ENCODE results near the gene SYNJ1. TPM values are rescaled to one million over a fixed set of nuclear protein-coding genes. Genes with fewer than 3 reads are reported as not detected.
A peak's percentile ranks its signal among the peaks of the same experiment; 100 is the strongest.
"Not testable (repeated sequence)": the region's sequence is repeated elsewhere in the genome, so short reads cannot be mapped to it uniquely, and the experiment has no call there.

Gene SYNJ1
- total RNA-seq, 2 donors from 2014 or later: 6.0 to 12.2 TPM

- Histone ChIP-seq H3K27ac (ENCODE audit: low read depth, low read length) (no peak overlapping the region), H3K9ac (ENCODE audit: extremely low read depth, low read length, poor library complexity, severe bottlenecking) (no peak overlapping the region), H3K36me3 (ENCODE audit: control insufficient read depth, insufficient read depth, low read length) (peaks cover 26% of the 10 kb centered on the region), H3K4me1 (ENCODE audit: control insufficient read depth, insufficient read depth, low read length) (peaks cover 7% of the 10 kb centered on the region), H3K27me3 (ENCODE audit: control insufficient read depth, insufficient read depth, low read length, poor library complexity, severe bottlenecking) (no peaks in the 10 kb centered on the region), H3K4me3 (ENCODE audit: low read length) (peak overlapping the region; percentile 21), H3K9me3 (ENCODE audit: control insufficient read depth, low read length) (no peaks in the 10 kb centered on the region)
- no peak for TF ChIP-seq CTCF (conservative IDR thresholded peaks at IDR 0.05)
- peak overlapping the region; percentile 1 for H3K27ac Mint-ChIP-seq
- 56% methylated on average over 2 of the region's 2 CpGs; no CpG with 5 or more reads in 1 of the 2 experiments for WGBS, 2 experiments (ENCODE audit: insufficient coverage in 1 of 2, insufficient read length in 1 of 2)
- H3K27me3 Mint-ChIP-seq (ENCODE audit: insufficient read depth): no peaks in the 10 kb centered on the region
- DNase-seq: no peak
- H3K36me3 Mint-ChIP-seq (ENCODE audit: low read depth): peaks cover 7% of the 10 kb centered on the region
- H3K4me1 Mint-ChIP-seq: peaks cover 37% of the 10 kb centered on the region
- no peak overlapping the region for H3K4me3 Mint-ChIP-seq
- H3K9me3 Mint-ChIP-seq: no peaks in the 10 kb centered on the region
Observed at GRCh38 chr21:32674731-32675130, 53.1 kb downstream of the SYNJ1 start.

GRCh38 chr21:32674038-32674437 is 53.8 kb downstream of the SYNJ1 start:
- Histone ChIP-seq H3K9me3 (ENCODE audit: control insufficient read depth, low read length) (no peaks in the 10 kb centered on the region), H3K27ac (ENCODE audit: low read depth, low read length) (no peak overlapping the region), H3K9ac (ENCODE audit: extremely low read depth, low read length, poor library complexity, severe bottlenecking) (no peak overlapping the region), H3K27me3 (ENCODE audit: control insufficient read depth, insufficient read depth, low read length, poor library complexity, severe bottlenecking) (no peaks in the 10 kb centered on the region), H3K4me1 (ENCODE audit: control insufficient read depth, insufficient read depth, low read length) (peaks cover 7% of the 10 kb centered on the region), H3K4me3 (ENCODE audit: low read length) (no peak overlapping the region), H3K36me3 (ENCODE audit: control insufficient read depth, insufficient read depth, low read length) (peaks cover 22% of the 10 kb centered on the region)
- Mint-ChIP-seq H3K36me3 (ENCODE audit: low read depth) (peaks cover 7% of the 10 kb centered on the region), H3K27ac (peak overlapping the region; percentile 59), H3K9me3 (no peaks in the 10 kb centered on the region), H3K27me3 (ENCODE audit: insufficient read depth) (no peaks in the 10 kb centered on the region), H3K4me3 (no peak overlapping the region), H3K4me1 (peaks cover 37% of the 10 kb centered on the region)
- DNase-seq: no peak
- TF ChIP-seq CTCF (conservative IDR thresholded peaks at IDR 0.05): no peak
- WGBS, 2 experiments (ENCODE audit: insufficient coverage in 1 of 2, insufficient read length in 1 of 2): 93 to 100% methylated on average over 1 of the region's 1 CpG

- Histone ChIP-seq H3K27ac (ENCODE audit: low read depth, low read length) (no peak overlapping the region), H3K9me3 (ENCODE audit: control insufficient read depth, low read length) (peaks cover 47% of the 10 kb centered on the region), H3K9ac (ENCODE audit: extremely low read depth, low read length, poor library complexity, severe bottlenecking) (no peak overlapping the region), H3K36me3 (ENCODE audit: control insufficient read depth, insufficient read depth, low read length) (peaks cover 47% of the 10 kb centered on the region), H3K4me3 (ENCODE audit: low read length) (peak overlapping the region; percentile 66), H3K4me1 (ENCODE audit: control insufficient read depth, insufficient read depth, low read length) (peaks cover 5% of the 10 kb centered on the region), H3K27me3 (ENCODE audit: control insufficient read depth, insufficient read depth, low read length, poor library complexity, severe bottlenecking) (no peaks in the 10 kb centered on the region)
- Mint-ChIP-seq H3K4me3 (peak overlapping the region; percentile 12), H3K4me1 (peaks cover 27% of the 10 kb centered on the region), H3K27me3 (ENCODE audit: insufficient read depth) (no peaks in the 10 kb centered on the region), H3K9me3 (peaks cover 47% of the 10 kb centered on the region), H3K36me3 (ENCODE audit: low read depth) (peaks cover 49% of the 10 kb centered on the region), H3K27ac (peak overlapping the region; percentile 50)
- 38 to 88% methylated on average over 1 of the region's 1 CpG for WGBS, 2 experiments (ENCODE audit: insufficient coverage in 1 of 2, insufficient read length in 1 of 2)
- TF ChIP-seq CTCF (conservative IDR thresholded peaks at IDR 0.05): no peak
- no peak for DNase-seq
Observed at GRCh38 chr21:32666258-32666657, 61.6 kb downstream of the SYNJ1 start.

- not testable (repeated sequence) for H3K4me3 Mint-ChIP-seq, H3K27ac Mint-ChIP-seq
- peaks cover 68% of the 10 kb centered on the region for H3K36me3 Mint-ChIP-seq (ENCODE audit: low read depth)
Observed at GRCh38 chr21:32664095-32664494, 63.7 kb downstream of the SYNJ1 start.

GRCh38 chr21:32661981-32662380 is 65.8 kb downstream of the SYNJ1 start:
- H3K27me3 ChIP-seq (ENCODE audit: control insufficient read depth, insufficient read depth, low read length, poor library complexity, severe bottlenecking); H3K4me3 ChIP-seq (ENCODE audit: low read length); H3K27ac ChIP-seq (ENCODE audit: low read depth, low read length); H3K9ac ChIP-seq (ENCODE audit: extremely low read depth, low read length, poor library complexity, severe bottlenecking); H3K4me1 ChIP-seq (ENCODE audit: control insufficient read depth, insufficient read depth, low read length); H3K27me3 Mint-ChIP-seq (ENCODE audit: insufficient read depth); H3K4me3 Mint-ChIP-seq; DNase-seq; H3K27ac Mint-ChIP-seq: not testable (repeated sequence)
- H3K36me3 ChIP-seq (ENCODE audit: control insufficient read depth, insufficient read depth, low read length): peaks cover 81% of the 10 kb centered on the region
- peaks cover 11% of the 10 kb centered on the region for H3K4me1 Mint-ChIP-seq
- H3K9me3 ChIP-seq (ENCODE audit: control insufficient read depth, low read length): peaks cover 85% of the 10 kb centered on the region
- H3K36me3 Mint-ChIP-seq (ENCODE audit: low read depth): peaks cover 82% of the 10 kb centered on the region
- H3K9me3 Mint-ChIP-seq: peaks cover 70% of the 10 kb centered on the region
- WGBS, 2 experiments (ENCODE audit: insufficient coverage in 1 of 2, insufficient read length in 1 of 2): 97 to 100% methylated on average over 2 to 10 of the region's 10 CpGs

More at GRCh38 chr21:32664095-32664494, 63.7 kb downstream of the SYNJ1 start:
- DNase-seq; H3K27ac ChIP-seq (ENCODE audit: low read depth, low read length); H3K27me3 ChIP-seq (ENCODE audit: control insufficient read depth, insufficient read depth, low read length, poor library complexity, severe bottlenecking); H3K9ac ChIP-seq (ENCODE audit: extremely low read depth, low read length, poor library complexity, severe bottlenecking); H3K4me1 ChIP-seq (ENCODE audit: control insufficient read depth, insufficient read depth, low read length); H3K27me3 Mint-ChIP-seq (ENCODE audit: insufficient read depth): not testable (repeated sequence)
- Mint-ChIP-seq H3K9me3 (peaks cover 65% of the 10 kb centered on the region), H3K4me1 (peaks cover 22% of the 10 kb centered on the region)
- peaks cover 68% of the 10 kb centered on the region for H3K9me3 ChIP-seq (ENCODE audit: control insufficient read depth, low read length)
- H3K36me3 ChIP-seq (ENCODE audit: control insufficient read depth, insufficient read depth, low read length): peaks cover 61% of the 10 kb centered on the region
- H3K4me3 ChIP-seq (ENCODE audit: low read length): peak overlapping the region; percentile 66
- 80 to 96% methylated on average over 1 to 2 of the region's 2 CpGs for WGBS, 2 experiments (ENCODE audit: insufficient coverage in 1 of 2, insufficient read length in 1 of 2)
